PC-9 (cell line): ENCODE data around the gene ZFHX2. TPM values are rescaled to one million over a fixed set of nuclear protein-coding genes. Genes with fewer than 3 reads are reported as not detected.
A peak's percentile ranks its signal among the peaks of the same experiment; 100 is the strongest.

Experiments used
- BruUV-seq: library from RNA; stranded (reverse); fragments of 400-500 nt; replicated peaks from 2 replicates; lab custom pipeline; 2021; lab: Mats Ljungman, UMichigan
- CTCF ChIA-PET: fragments of 300-600 bp; sonication (Branson Sonifier 250); formaldehyde crosslinking; loops from one replicate; lab custom pipeline; 2022; ENCODE audit warnings: antibody characterized with exemption; lab: Charles Lee
- POLR2A ChIA-PET: fragments of 300-600 bp; sonication (Branson Sonifier 250); formaldehyde crosslinking; loops from one replicate; lab custom pipeline; 2022; ENCODE audit warnings: antibody characterized with exemption; ENCODE audit not compliant: unreplicated experiment; lab: Charles Lee
- DNase-seq, 2 experiments: peaks; one replicate each; pipeline versions ENCODE4 v3.0.0 to v3.0.0-alpha.2; 2015 to 2022; ENCODE audit warnings: mixed read lengths in 1 of 2
- H2AFZ ChIP-seq: fragments of 200-600 bp; sonication (generic); 2 replicates; pipeline ENCODE4 v1.8.1; 2017; ENCODE audit warnings: antibody characterized with exemption
- H3F3A ChIP-seq: fragments of 200-600 bp; sonication (generic); 2 replicates; pipeline ENCODE4 v1.8.1; 2017; ENCODE audit warnings: antibody characterized with exemption, mild to moderate bottlenecking, low read depth; ENCODE audit not compliant: insufficient read depth
- H3K27ac ChIP-seq: fragments of 200-600 bp; sonication (generic); 2 replicates; pipeline ENCODE4 v1.6.1; 2016; ENCODE audit warnings: mixed run types
- H3K27me3 ChIP-seq: fragments of 200-600 bp; sonication (generic); 2 replicates; pipeline ENCODE4 v1.6.1; 2016; ENCODE audit warnings: low read depth, mixed run types; ENCODE audit not compliant: insufficient read depth
- H3K36me3 ChIP-seq: fragments of 200-600 bp; sonication (generic); 2 replicates; pipeline ENCODE4 v1.6.1; 2016; ENCODE audit warnings: low read depth, mixed run types
- H3K4me1 ChIP-seq: fragments of 200-600 bp; sonication (generic); replicated peaks from 2 replicates; pipeline ENCODE4 v1.6.1; 2016; ENCODE audit warnings: mixed run types; ENCODE audit not compliant: insufficient read depth
- H3K4me2 ChIP-seq: fragments of 200-600 bp; sonication (generic); 2 replicates; pipeline ENCODE4 v1.6.1; 2017; ENCODE audit warnings: mixed run types
- H3K4me3 ChIP-seq: fragments of 200-600 bp; sonication (generic); 2 replicates; pipeline ENCODE4 v1.6.1; 2016; ENCODE audit warnings: mixed run types
- H3K79me2 ChIP-seq: fragments of 200-600 bp; sonication (generic); 2 replicates; pipeline ENCODE4 v1.6.1; 2017; ENCODE audit warnings: low read depth, mixed run types
- H3K9me2 ChIP-seq: fragments of 200-600 bp; sonication (generic); 2 replicates; pipeline ENCODE4 v1.8.1; 2017; ENCODE audit warnings: mild to moderate bottlenecking; ENCODE audit not compliant: insufficient read depth
- H3K9me3 ChIP-seq: fragments of 200-600 bp; sonication (generic); 2 replicates; pipeline ENCODE4 v1.8.1; 2016; ENCODE audit warnings: low read depth; ENCODE audit not compliant: insufficient read depth
- H4K20me1 ChIP-seq: fragments of 200-600 bp; sonication (generic); 2 replicates; pipeline ENCODE4 v1.8.1; 2017; ENCODE audit not compliant: insufficient read depth
- EZH2 ChIP-seq: fragments of 200-600 bp; sonication (generic); IDR thresholded peaks from 2 replicates; pipeline ENCODE4 v1.8.0; 2017; ENCODE audit warnings: antibody characterized with exemption, low read depth
- intact Hi-C: fragments of 100-400 bp; cut with micrococcal nuclease; formaldehyde crosslinking; loops from one replicate; pipeline ENCODE4 v1.10.0; 2022; ENCODE audit not compliant: unreplicated experiment
- total RNA-seq: library from RNA; stranded (reverse); gene quantifications from 2 replicates; pipeline ENCODE4 v1.2.3, GENCODE V29; 2021
- TF ChIP-seq, protein P1 (sequence below): fragments of 200-600 bp; sonication (generic); conservative IDR thresholded peaks from 2 replicates; pipeline ENCODE4 v1.6.1; 2017; ENCODE audit warnings: mixed run types, antibody characterized with exemption, mild to moderate bottlenecking, moderate library complexity

Gene ZFHX2
- total RNA-seq, 1 experiment from 2014 or later: 5.3 TPM

DNA sequence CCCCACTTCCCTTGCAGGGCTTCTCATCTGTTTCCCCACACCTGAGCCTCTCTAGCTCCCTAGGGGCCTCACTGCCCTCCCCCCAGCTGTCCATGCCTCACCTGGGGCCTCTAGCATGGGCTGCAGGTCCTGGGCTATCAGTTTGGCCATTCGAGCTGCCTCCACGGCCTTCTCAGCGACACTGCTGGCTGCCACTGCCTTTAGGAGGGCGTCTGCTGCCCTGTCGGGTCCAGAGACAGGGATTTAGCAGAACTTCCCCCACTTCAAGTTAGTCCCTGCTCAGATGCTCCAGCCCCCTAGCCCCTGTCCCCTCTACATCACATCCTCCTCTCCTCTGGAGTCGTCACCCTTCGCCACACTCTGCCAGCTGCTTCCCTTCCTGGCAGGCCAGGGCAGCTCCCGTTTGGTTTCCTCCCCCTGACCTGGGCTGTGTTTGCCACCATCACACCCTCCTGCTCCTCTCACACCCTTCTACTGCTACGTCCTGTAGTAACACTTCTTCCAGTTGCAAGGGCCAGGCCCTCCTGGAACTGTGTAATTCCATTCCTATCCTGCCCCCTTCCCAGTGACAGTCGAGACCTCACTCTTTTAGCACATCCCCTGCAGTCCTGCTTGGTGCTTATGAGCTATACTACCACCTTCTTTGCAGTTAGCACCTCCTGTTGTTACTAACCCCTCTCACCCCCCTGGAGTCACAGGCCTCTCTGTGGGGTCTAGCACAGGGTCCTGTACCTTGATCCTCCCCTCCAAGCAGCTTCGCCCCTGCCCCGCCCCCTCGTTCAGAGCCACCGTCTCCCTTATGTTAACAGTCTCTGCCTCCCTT lies 20.3 kb upstream of the ZFHX2 start:
- no peaks in the 10 kb centered on the region for H3K27me3 ChIP-seq
- no peak overlapping the region for H3K4me3 ChIP-seq
- POLR2A ChIA-PET: no interaction called here
- peaks cover 20% of the 10 kb centered on the region for H3K4me1 ChIP-seq
- intact Hi-C loops: no loop called here
- no peaks in the 10 kb centered on the region for H4K20me1 ChIP-seq
- no peak overlapping the region for H2AFZ ChIP-seq
- no peaks in the 10 kb centered on the region for H3K9me2 ChIP-seq
- H3K36me3 ChIP-seq: no peaks in the 10 kb centered on the region
- no peak overlapping the region for H3K4me2 ChIP-seq
- no TSS peak for BruUV-seq
- DNase-seq: no peak
- CTCF ChIA-PET: no interaction called here
- TF ChIP-seq, protein P1, sequence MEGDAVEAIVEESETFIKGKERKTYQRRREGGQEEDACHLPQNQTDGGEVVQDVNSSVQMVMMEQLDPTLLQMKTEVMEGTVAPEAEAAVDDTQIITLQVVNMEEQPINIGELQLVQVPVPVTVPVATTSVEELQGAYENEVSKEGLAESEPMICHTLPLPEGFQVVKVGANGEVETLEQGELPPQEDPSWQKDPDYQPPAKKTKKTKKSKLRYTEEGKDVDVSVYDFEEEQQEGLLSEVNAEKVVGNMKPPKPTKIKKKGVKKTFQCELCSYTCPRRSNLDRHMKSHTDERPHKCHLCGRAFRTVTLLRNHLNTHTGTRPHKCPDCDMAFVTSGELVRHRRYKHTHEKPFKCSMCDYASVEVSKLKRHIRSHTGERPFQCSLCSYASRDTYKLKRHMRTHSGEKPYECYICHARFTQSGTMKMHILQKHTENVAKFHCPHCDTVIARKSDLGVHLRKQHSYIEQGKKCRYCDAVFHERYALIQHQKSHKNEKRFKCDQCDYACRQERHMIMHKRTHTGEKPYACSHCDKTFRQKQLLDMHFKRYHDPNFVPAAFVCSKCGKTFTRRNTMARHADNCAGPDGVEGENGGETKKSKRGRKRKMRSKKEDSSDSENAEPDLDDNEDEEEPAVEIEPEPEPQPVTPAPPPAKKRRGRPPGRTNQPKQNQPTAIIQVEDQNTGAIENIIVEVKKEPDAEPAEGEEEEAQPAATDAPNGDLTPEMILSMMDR: no peak
- TF ChIP-seq EZH2: no peak
- no peaks in the 10 kb centered on the region for H3K9me3 ChIP-seq
- H3K27ac ChIP-seq: no peak overlapping the region
- H3F3A ChIP-seq: peaks cover 7% of the 10 kb centered on the region; the same call in 1 of the 2 replicates
- peaks cover 3% of the 10 kb centered on the region; the same call in 1 of the 2 replicates for H3K79me2 ChIP-seq

GRCh38 chr14:23570806-23571483 lies 19.4 kb upstream of the ZFHX2 start:
- POLR2A ChIA-PET: no interaction called here
- Histone ChIP-seq H3K9me3 (no peaks in the 10 kb centered on the region), H3K4me2 (no peak overlapping the region), H3K36me3 (no peaks in the 10 kb centered on the region), H3K27me3 (no peaks in the 10 kb centered on the region), H3K79me2 (peaks cover 13% of the 10 kb centered on the region), H3K9me2 (no peaks in the 10 kb centered on the region), H3F3A (peaks cover 7% of the 10 kb centered on the region; the same call in 1 of the 2 replicates), H4K20me1 (no peaks in the 10 kb centered on the region), H3K4me1 (peaks cover 24% of the 10 kb centered on the region), H2AFZ (no peak overlapping the region), H3K4me3 (no peak overlapping the region), H3K27ac (no peak overlapping the region)
- CTCF ChIA-PET: interaction anchor here (0.5 kb wide), 1 partner anchor 24 kb away, joined by 4 read pairs; no protein-coding TSS in a partner anchor
- no TSS peak for BruUV-seq
- intact Hi-C loops: no loop called here
- no peak for TF ChIP-seq EZH2
- TF ChIP-seq, protein P1: no peak
- DNase-seq: no peak

GRCh38 chr14:23569443-23570151 lies 18.0 kb upstream of the ZFHX2 start:
- H3K4me3 ChIP-seq: no peak overlapping the region
- BruUV-seq: no TSS peak
- no peaks in the 10 kb centered on the region for H3K27me3 ChIP-seq
- intact Hi-C loops: no loop called here
- H4K20me1 ChIP-seq: no peaks in the 10 kb centered on the region
- no peaks in the 10 kb centered on the region for H3K9me2 ChIP-seq
- no peak overlapping the region for H2AFZ ChIP-seq
- DNase-seq: peak; percentile 68 to 85
- TF ChIP-seq EZH2: no peak
- TF ChIP-seq, protein P1: peak; percentile 47
- ChIA-PET CTCF (no interaction called here), POLR2A (interaction anchor here (0.5 kb wide), 1 partner anchor 498 kb away, joined by 4 read pairs; no protein-coding TSS in a partner anchor)
- H3K4me1 ChIP-seq: peaks cover 24% of the 10 kb centered on the region
- peaks cover 7% of the 10 kb centered on the region; the same call in 1 of the 2 replicates for H3F3A ChIP-seq
- peaks cover 13% of the 10 kb centered on the region for H3K79me2 ChIP-seq
- H3K4me2 ChIP-seq: peak overlapping the region; percentile 81
- H3K9me3 ChIP-seq: no peaks in the 10 kb centered on the region
- H3K36me3 ChIP-seq: no peaks in the 10 kb centered on the region
- H3K27ac ChIP-seq: peak overlapping the region; percentile 53; the same call in 1 of the 2 replicates
